ENCODE data around the gene CCDC86. TPM values are rescaled to one million over a fixed set of nuclear protein-coding genes. Genes with fewer than 3 reads are reported as not detected.
A peak's percentile ranks its signal among the peaks of the same experiment; 100 is the strongest.

Gene CCDC86
- total RNA-seq, 1 donor from 2014 or later = 22.8 TPM

GRCh38 chr11:60880643-60881282, 38.9 kb downstream of the CCDC86 start:
- Mint-ChIP-seq H3K27ac (peak overlapping the region; percentile 8), H3K9me3 (ENCODE audit: low read depth) (no peaks in the 10 kb centered on the region), H3K4me3 (ENCODE audit: low read depth) (no peak overlapping the region), H3K36me3 (ENCODE audit: insufficient read depth) (peaks cover 7% of the 10 kb centered on the region), H3K4me1 (ENCODE audit: low read depth) (peaks cover 6% of the 10 kb centered on the region), H3K27me3 (no peaks in the 10 kb centered on the region)
- TF ChIP-seq CTCF (IDR thresholded peaks at IDR 0.05; ENCODE audit: unreplicated experiment) = no peak
- DNase-seq (ENCODE audit: low spot score, unreplicated experiment) = no peak

GRCh38 chr11:60887556-60887955, 45.6 kb downstream of the CCDC86 start:
- H3K4me1 Mint-ChIP-seq (ENCODE audit: low read depth) = peaks cover 7% of the 10 kb centered on the region
- H3K9me3 Mint-ChIP-seq (ENCODE audit: low read depth) = no peaks in the 10 kb centered on the region
- no peak overlapping the region for H3K4me3 Mint-ChIP-seq (ENCODE audit: low read depth)
- peak; percentile 62 for TF ChIP-seq CTCF (IDR thresholded peaks at IDR 0.05; ENCODE audit: unreplicated experiment)
- H3K27ac Mint-ChIP-seq = no peak overlapping the region
- H3K27me3 Mint-ChIP-seq = no peaks in the 10 kb centered on the region
- H3K36me3 Mint-ChIP-seq (ENCODE audit: insufficient read depth) = peaks cover 10% of the 10 kb centered on the region
- DNase-seq (ENCODE audit: low spot score, unreplicated experiment) = no peak

- Mint-ChIP-seq H3K36me3 (ENCODE audit: insufficient read depth) (peaks cover 12% of the 10 kb centered on the region), H3K4me3 (ENCODE audit: low read depth) (no peak overlapping the region), H3K9me3 (ENCODE audit: low read depth) (no peaks in the 10 kb centered on the region), H3K27ac (peak overlapping the region; percentile 71), H3K4me1 (ENCODE audit: low read depth) (peaks cover 7% of the 10 kb centered on the region), H3K27me3 (no peaks in the 10 kb centered on the region)
- no peak for DNase-seq (ENCODE audit: low spot score, unreplicated experiment)
- TF ChIP-seq CTCF (IDR thresholded peaks at IDR 0.05; ENCODE audit: unreplicated experiment) = no peak
Observed at GRCh38 chr11:60889869-60890311, 48.0 kb downstream of the CCDC86 start.

GRCh38 chr11:60890696-60891095, 48.8 kb downstream of the CCDC86 start:
- Mint-ChIP-seq H3K36me3 (ENCODE audit: insufficient read depth) (peaks cover 11% of the 10 kb centered on the region), H3K4me1 (ENCODE audit: low read depth) (peaks cover 7% of the 10 kb centered on the region), H3K4me3 (ENCODE audit: low read depth) (no peak overlapping the region), H3K27me3 (no peaks in the 10 kb centered on the region), H3K27ac (no peak overlapping the region), H3K9me3 (ENCODE audit: low read depth) (no peaks in the 10 kb centered on the region)
- no peak for DNase-seq (ENCODE audit: low spot score, unreplicated experiment)
- no peak for TF ChIP-seq CTCF (IDR thresholded peaks at IDR 0.05; ENCODE audit: unreplicated experiment)

- Mint-ChIP-seq H3K27ac (peak overlapping the region; percentile 67), H3K27me3 (no peaks in the 10 kb centered on the region), H3K4me1 (ENCODE audit: low read depth) (peaks cover 7% of the 10 kb centered on the region), H3K4me3 (ENCODE audit: low read depth) (no peak overlapping the region), H3K36me3 (ENCODE audit: insufficient read depth) (peaks cover 11% of the 10 kb centered on the region), H3K9me3 (ENCODE audit: low read depth) (no peaks in the 10 kb centered on the region)
- no peak for DNase-seq (ENCODE audit: low spot score, unreplicated experiment)
- no peak for TF ChIP-seq CTCF (IDR thresholded peaks at IDR 0.05; ENCODE audit: unreplicated experiment)
Observed at GRCh38 chr11:60891103-60891741, 49.3 kb downstream of the CCDC86 start.

Data from progenitor cell of endocrine pancreas (in vitro differentiated cells).